Measurements from ENCODE around the gene CFAP410. TPM values are rescaled to one million over a fixed set of nuclear protein-coding genes. Genes with fewer than 3 reads are reported as not detected.

The CFAP410 gene
- total RNA-seq, 2 donors from 2014 or later: 19.8 to 21.4 TPM

DNA sequence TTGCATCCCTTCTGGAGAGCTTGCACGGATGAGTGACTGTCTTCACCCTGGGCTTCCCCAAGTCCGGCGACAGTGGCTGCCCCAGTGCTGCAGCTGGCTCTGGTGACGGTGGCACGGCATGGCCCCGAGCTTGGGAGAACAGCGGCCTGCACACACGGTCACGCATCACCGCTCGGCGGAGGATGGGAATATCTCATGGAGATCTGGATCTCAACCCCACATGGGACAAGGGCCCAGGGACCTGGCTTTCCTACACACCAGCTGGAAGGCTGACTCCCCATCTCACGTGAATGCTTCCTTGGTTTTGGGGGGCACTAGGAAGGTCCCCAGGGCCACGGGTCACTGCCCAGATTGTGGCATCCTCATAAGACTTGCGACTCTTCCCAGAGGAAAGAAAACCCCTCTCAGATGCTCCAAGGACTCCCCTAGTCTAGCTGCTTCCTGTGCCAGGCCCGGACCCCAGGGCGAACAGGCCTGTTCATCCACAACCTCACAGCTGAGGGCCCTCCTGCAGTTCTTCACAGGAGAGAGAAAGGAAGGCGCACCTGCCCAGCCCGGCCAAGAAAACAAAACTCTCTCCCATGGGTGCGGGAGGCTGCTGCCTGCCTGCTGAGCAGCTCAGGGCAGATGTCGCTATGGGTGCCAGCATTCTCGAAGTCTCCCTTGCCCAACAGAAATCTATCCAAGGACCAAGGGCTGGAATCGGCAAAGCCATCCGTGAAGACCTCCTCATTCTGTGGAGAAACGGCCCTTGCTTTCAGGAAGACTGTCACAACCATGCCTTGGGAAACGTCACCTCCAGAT, 9.9 kb downstream of the CFAP410 start:
- no peaks in the 10 kb centered on the region for H3K4me1 ChIP-seq
- intact Hi-C loops (cut with DNase I): no loop called here
- H3K9me3 ChIP-seq: no peaks in the 10 kb centered on the region
- H3K27ac ChIP-seq: no peak overlapping the region
- H3K27me3 ChIP-seq: no peaks in the 10 kb centered on the region
- H3K9ac ChIP-seq (ENCODE audit: low read depth in 2 of 2, low read length in 2 of 2): no peak overlapping the region
- no peak for DNase-seq
- no peak overlapping the region for H3K4me3 ChIP-seq
- TF ChIP-seq, protein P1, sequence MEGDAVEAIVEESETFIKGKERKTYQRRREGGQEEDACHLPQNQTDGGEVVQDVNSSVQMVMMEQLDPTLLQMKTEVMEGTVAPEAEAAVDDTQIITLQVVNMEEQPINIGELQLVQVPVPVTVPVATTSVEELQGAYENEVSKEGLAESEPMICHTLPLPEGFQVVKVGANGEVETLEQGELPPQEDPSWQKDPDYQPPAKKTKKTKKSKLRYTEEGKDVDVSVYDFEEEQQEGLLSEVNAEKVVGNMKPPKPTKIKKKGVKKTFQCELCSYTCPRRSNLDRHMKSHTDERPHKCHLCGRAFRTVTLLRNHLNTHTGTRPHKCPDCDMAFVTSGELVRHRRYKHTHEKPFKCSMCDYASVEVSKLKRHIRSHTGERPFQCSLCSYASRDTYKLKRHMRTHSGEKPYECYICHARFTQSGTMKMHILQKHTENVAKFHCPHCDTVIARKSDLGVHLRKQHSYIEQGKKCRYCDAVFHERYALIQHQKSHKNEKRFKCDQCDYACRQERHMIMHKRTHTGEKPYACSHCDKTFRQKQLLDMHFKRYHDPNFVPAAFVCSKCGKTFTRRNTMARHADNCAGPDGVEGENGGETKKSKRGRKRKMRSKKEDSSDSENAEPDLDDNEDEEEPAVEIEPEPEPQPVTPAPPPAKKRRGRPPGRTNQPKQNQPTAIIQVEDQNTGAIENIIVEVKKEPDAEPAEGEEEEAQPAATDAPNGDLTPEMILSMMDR (IDR thresholded peaks at IDR 0.05): no peak
- H3K36me3 ChIP-seq: peaks cover 5% of the 10 kb centered on the region

DNA sequence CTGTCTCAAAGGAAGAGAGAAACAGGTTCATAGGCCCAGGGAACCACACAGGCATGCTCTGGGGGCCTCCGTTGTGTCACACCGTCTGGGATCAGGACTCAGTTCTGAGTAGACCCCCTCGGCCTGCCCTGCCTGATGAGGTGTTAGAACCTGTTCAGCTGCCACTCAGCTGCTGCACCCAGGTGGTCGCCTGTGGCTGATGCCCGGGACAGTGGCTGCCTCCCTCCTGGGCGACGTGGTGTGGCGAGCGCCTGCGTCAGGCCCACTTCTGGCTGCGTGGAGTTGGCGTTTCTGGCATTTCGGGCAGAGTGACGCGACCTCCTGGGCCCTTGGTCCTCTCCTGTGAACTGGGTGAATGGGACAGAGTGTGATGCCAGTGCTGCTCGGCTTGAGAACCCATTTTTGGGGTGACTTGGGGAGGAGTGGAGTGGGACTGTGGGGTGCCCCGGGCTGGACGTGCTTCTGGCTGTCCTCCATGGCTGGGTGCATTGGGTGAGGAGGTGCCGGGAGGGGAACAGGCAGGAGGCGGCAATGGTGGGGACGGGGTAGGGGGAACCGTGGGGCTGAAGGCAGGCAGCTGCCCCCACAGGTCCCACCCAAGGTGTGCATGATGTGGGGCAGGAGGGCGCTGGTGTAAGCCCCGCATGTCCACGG, 10.8 kb downstream of the CFAP410 start:
- no peak overlapping the region for H3K27ac ChIP-seq
- no peaks in the 10 kb centered on the region for H3K9me3 ChIP-seq
- peaks cover 5% of the 10 kb centered on the region for H3K36me3 ChIP-seq
- DNase-seq: no peak
- H3K27me3 ChIP-seq: no peaks in the 10 kb centered on the region
- intact Hi-C loops (cut with DNase I): no loop called here
- no peak overlapping the region for H3K9ac ChIP-seq (ENCODE audit: low read depth in 2 of 2, low read length in 2 of 2)
- H3K4me1 ChIP-seq: no peaks in the 10 kb centered on the region
- H3K4me3 ChIP-seq: no peak overlapping the region
- TF ChIP-seq, protein P1 (IDR thresholded peaks at IDR 0.05): no peak

DNA sequence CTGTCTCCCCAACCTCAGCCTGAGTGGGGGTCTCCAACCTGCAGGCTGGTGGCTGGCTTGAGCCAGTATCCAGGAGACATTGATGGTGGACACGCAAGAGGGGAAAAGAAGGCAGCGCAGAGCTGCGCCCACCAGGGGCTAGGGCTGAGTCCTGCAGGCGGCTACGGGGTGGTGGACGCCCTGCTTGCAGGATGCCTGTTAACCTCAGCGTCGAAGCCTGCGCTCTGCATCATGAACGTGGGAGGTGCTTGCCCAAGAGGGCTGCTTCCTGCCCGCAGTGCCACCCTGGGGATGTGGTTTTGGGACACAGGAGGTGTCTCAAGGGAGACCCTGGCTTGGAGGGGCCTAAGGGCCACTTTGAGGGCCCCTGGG, 11.6 kb downstream of the CFAP410 start:
- Histone ChIP-seq H3K4me1 (no peaks in the 10 kb centered on the region), H3K9ac (ENCODE audit: low read depth in 2 of 2, low read length in 2 of 2) (no peak overlapping the region), H3K9me3 (no peaks in the 10 kb centered on the region), H3K4me3 (no peak overlapping the region), H3K36me3 (peaks cover 5% of the 10 kb centered on the region), H3K27ac (no peak overlapping the region), H3K27me3 (no peaks in the 10 kb centered on the region)
- TF ChIP-seq, protein P1 (IDR thresholded peaks at IDR 0.05): no peak
- DNase-seq: no peak
- intact Hi-C loops (cut with DNase I): no loop called here

DNA sequence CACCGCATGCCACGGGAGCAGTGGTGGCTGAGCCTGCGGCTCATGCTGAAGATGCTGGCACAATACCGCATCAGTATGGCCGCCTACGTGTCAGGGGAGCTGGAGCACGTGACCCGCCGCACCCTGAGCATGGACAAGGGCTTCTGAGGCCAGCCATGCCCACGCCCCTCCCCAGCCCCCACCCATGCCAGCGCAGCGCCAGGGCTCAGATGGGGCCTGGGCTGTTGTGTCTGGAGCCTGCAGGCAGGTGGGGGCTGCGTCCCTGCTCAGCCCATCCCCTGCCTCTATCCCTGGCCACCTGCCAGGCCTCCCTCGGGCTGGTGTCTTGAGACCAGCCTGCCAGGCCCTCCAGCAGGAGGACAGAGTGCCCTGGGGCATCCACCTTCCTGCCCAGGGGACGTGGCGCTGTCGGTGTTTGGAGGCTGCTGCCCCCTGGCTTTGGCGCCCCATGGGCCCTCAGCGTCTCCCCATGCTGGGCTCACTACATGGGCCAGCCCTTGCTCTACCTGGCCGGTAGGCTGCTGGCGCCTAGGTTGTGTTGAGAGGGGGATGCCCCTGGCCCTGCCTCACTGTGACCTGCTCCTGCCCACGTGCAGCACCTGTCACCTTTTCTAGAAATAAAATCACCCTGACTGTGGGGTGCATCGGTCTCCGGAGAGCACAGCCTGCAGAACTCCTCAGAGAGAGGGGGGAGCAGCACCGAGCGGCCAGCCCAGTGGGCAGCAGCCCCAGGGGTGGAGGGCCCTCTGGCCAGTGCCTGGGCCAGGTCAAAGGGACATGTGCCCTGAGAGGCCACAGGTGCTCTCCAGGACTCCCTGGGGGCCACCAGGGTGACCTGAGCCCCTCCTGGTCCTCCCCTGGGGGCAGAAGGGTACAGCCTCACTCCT, 12.2 kb downstream of the CFAP410 start:
- Histone ChIP-seq H3K27ac (no peak overlapping the region), H3K27me3 (no peaks in the 10 kb centered on the region), H3K9me3 (no peaks in the 10 kb centered on the region), H3K36me3 (peaks cover 7% of the 10 kb centered on the region), H3K4me1 (no peaks in the 10 kb centered on the region), H3K4me3 (no peak overlapping the region), H3K9ac (ENCODE audit: low read depth in 2 of 2, low read length in 2 of 2) (no peak overlapping the region)
- TF ChIP-seq, protein P1 (IDR thresholded peaks at IDR 0.05): no peak
- no peak for DNase-seq
- intact Hi-C loops (cut with DNase I): no loop called here

DNA sequence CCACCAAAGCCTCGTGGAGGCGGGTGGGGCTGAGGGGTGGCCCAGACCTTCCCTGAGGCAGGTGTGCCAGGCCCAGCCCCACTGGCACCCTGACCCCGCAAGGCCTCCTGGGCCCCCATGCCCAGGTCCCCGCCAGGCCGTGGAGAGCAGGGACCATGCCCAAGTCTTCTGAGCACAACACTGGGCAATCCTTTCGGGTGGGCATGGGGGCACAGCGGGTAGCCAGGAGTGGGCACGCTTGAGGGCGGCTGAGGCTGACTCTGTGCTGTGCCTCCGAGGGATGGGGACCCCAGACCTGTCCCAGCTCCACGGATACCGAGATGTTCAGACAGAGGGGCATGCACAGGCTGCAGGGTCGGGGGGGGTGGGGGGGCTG, 12.9 kb downstream of the CFAP410 start:
- Histone ChIP-seq H3K4me1 (no peaks in the 10 kb centered on the region), H3K27me3 (no peaks in the 10 kb centered on the region), H3K36me3 (peaks cover 8% of the 10 kb centered on the region), H3K4me3 (no peak overlapping the region), H3K9me3 (no peaks in the 10 kb centered on the region), H3K9ac (ENCODE audit: low read depth in 2 of 2, low read length in 2 of 2) (no peak overlapping the region), H3K27ac (no peak overlapping the region)
- TF ChIP-seq, protein P1 (IDR thresholded peaks at IDR 0.05): no peak
- intact Hi-C loops (cut with DNase I): no loop called here
- DNase-seq: no peak

Data from colonic mucosa (tissue), 4 donors.